Central memory CD4-positive, alpha-beta T cell (primary cell): Measurements from ENCODE around the gene SLC6A6.

Experiments
- DNase-seq: peaks from one replicate; pipeline ENCODE4 v3.0.0; 2022

The SLC6A6 gene

DNA sequence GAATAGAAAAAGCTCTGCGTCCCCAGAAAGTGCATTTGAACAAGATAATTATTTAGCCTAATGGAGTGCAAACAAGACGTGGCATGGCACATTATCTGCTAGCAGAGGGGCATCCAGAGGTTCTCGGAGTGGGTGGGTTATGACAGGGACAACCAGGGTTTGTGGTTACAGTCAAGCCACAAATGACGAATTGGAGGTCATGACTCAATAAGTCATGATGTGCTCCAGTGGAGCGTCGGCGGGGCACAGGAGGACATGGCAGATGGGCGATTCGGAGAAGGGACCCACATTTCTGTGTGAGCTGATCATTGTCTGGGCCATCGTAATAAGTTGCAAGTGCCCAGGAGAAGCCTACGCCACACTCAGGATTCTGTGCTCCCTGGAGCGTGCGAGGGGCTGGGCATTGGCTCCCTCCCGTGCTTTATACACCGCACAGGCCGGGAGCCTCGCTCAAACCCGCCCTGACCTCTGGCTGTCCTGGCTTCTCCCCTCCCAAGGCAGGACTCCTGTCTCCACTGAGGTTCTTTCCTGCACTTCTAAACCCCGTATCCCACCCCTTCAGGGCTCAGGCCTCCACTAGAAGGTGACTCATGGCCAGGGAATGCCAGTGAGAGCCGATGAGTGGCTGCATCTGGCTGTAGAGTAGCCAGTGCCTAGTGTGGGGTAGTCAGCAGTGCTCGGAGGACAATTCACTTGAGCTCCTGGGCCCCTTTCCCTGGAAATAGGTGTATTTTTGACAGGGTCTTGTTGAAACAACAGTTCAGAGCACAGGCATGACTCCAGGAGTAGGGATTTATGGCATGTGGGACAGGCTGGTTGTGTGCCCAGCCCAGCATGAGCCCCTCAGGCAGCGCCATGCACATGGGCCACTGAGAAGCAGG, 70.3 kb downstream of the SLC6A6 start:
- no peak for DNase-seq

DNA sequence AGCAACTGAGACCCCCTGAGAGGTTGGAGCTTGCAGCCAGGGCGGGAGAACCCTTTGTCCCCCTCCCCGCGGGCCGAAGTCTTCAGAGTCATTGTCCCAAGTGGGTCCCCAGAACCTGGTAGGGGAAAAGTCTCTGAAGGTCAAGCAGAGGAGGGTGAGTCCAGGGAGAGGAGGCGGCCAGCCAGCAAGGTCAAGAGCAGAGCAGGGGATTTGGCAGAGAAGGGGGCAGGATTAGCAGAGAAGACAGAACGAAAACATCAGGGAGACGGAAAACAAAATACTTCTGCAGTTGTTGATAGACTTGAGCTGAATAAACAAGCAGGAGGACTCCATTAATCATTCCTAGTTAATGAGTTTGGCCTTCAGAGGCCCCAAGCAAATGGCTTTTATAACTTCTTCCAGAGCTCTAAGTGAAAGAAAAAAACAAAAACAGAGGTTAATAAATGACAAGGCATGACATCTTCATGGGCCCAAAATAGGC, 71.0 kb downstream of the SLC6A6 start:
- no peak for DNase-seq

DNA sequence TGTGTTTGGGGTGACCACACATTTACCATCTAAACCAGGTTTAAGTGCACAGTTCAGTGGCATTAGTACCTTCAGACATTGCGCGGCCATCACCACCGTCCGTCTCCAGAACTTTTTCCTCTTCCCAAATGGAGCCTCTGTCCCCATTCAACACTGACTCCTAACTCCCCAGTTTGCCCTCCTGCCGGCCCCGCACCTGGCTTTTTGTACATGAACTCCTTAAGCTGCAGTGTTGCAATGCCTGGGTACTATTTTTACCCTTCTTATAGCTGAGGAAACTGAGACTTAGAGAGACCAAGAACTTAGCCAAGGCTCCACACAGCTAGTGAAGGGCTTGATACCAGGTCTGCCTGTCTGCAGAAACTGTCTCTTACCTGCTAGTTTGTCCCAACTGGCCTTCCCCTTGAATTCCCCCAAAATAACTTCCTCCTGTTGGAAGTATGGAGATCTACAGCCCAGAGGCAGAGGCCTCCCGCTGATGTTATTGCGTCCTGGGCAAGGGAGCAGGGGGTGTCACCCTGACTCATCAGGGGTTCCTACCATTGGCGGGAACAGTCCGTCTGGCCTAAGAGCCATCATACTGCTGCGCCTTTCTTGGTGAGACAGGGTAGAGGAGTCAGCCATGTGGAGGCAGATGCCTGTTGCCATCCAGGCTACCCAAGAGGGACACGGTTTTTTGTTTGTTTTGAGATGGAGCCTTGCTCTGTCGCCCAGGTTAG, 72.1 kb downstream of the SLC6A6 start:
- no peak for DNase-seq

DNA sequence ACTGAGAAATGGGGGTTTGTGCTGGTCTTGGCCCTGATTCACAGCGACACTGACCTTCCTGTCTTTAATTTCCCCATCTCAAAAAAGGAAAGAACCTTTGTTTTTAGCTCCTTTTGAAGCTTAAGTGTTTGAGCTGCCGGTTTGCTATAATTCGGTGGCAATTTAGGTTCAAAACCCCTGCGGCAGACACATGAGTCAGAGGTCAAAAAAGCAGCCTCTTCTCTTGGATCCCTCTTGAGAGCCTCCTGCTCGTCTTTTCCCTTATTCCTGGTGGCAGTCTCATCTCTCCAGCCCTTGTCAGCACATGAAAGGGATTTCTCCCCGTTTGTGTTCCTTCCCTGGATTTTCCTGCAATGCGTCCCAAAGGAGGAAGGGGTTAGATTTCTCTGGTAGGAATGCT, 73.2 kb downstream of the SLC6A6 start:
- no peak for DNase-seq

DNA sequence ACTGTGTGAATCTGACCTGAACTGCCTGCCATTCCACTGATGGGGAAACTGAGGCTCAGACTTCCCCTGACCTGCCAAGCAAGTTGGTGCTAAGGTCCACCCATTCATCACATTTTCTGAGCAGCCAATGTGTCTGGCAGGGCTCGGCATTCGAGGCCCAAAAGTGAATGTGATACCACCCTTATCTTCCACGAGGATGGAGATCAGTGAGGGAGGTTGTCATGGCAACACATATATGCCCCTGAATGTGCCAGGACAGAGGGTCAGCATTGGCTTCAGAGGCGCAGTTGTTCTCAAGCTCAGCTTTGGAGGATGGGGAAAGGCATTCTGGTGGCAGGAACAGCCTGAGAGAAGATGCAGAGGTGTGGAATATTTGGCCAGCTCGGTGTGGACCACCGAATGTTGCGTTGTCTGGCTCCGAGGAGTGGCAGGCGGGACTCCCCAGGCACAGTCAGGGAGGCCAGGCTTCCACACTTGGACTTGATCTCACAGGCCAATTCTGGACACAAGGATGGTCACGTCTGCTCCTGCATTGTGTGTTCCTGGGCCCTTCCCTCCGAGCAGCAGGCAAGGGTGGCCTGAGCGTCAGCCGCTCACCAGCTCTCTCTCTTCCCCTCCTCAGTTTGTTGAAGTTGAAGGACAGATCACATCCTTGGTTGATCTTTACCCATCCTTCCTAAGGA, 74.3 kb downstream of the SLC6A6 start:
- DNase-seq = no peak

DNA sequence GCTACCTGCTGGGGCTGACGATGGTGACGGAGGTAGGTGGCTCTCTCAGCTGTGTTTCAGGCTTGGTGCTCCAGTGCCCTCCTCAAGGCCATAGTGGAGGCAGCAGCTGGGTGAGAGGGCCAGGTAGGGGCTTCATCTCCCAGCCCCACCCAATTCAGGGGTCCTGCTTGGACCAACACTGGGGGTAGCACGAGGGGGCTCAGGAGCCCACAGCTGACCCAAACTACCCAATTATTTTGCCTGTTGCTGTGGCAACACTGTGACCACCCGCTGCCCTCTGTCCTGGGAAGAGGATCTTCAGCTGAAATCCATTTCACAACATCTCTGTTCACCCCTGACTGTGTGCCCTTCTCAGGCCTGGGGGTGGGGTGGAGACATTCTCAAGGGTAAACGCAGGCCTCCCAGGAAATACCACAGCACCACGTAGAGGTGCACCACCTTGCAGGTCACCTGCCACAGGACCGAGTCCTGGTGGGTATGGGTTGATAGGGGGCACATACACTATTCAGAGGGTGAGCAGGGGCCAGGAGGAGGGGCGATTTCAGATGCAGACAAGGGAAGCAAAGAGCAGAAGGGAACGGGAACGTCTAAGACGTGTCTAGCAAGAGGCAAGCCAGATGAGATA, 75.0 kb downstream of the SLC6A6 start:
- DNase-seq = no peak

DNA sequence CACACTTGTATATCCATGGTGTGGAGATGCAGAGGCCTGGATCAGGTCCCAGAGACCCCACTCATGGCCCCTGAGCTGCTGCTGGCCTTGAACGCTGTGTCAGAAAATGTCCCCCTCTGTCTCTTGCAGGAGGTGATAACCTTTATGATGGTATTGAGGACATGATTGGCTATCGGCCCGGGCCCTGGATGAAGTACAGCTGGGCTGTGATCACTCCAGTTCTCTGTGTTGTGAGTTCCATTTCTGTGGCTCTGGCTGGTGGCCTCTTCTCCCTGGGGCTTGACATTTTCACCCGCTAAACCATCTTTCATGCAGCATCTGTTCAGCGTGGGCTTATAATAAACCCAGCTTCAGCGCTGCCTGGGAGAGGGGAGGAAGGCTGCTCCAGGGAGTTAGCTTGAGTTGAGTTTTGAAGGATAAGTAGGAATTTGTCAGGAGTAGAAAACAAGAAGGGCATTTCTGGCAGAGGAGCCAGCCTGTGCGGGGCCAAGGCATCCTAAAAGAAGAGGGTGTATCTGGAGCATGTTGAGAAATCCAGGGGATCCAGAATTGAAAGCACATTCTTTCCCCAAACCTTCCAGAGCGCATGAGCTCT, 76.6 kb downstream of the SLC6A6 start:
- DNase-seq = no peak

DNA sequence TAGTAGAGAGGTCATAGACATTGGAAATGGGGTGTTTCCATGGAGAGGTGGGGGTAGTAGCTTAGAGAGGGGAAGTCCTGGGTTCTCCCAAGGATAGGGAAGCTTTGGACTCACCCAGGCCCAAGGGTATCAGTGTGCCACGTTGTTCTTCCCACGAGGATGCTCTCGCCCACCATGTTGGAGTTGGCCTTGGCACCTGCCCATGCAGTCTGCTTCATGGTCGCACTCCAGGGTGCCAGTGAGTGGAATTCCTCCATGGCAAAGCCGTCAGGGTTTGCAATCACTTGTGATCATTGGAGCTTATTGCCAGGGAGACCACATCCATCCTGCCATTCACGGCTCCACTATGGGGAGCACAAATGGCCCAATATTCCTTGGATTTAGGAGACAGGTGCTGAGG, 77.2 kb downstream of the SLC6A6 start:
- DNase-seq = no peak

DNA sequence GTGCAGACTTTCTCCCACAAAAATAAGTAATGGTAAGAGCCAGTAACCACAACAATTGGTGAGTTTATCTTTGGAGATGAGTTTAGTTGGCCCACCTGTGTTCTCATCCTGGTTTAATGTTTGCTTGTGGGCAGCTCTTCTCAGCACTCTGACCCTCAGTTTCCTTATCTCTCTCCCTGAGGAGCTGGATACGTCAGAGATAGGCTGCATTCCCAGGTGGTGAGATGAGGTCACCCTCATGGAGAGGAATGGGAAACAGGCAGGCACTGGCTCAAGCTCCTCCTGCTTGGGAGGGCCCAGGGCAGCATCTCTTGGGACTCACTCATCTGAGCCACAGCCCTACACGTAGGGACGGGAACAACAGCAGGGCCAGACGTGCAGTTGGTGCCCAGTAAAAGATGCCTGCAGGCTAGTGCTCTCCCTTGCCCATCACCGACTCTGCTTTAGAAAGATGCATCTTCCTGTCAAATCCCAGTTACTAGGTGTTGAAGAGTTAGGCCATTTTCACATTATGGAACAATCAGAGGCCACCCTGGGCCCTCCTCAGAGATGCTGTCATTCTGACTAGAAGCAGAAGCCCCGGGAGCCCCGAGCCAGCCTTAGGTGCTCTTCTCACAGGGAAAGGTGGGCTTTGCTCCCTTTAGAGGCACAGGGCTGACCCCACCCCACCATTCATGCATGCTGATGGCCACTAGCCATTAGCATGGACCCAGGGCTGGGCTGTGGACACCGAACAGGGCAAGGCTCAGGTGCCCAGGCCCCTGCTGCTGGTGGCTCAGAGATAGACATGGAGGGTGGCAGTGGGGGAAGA, 78.0 kb downstream of the SLC6A6 start:
- no peak for DNase-seq

DNA sequence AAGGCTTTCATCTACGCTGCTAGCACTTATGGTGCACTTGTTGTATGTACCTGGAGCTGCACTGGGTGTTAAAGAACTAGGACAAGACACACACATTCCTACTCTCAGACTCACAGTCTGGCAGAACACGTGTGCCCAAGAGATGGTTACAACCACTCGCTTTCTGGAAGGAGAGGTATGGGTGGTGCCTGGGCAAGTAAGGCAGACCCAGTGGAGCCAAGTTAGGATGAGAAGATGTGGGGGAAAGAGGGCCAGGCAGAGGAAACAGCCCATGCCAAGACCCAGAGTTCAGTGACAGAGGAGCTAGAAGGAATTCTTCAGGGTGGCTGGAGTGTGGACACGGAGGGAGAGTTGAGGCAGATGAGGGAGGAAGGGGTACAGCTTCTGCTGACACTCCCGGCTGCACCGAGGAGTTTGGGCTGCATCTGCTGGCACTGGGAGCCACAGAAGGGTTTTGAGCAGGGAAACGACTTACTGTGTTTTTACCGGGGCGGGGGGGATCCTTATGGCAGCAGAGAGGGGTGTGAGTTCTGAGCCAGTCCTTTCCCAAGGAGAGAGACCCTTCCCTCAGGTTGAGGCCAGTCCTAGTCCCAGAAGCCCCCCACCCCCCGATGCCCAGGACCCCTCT, 78.7 kb downstream of the SLC6A6 start:
- no peak for DNase-seq

DNA sequence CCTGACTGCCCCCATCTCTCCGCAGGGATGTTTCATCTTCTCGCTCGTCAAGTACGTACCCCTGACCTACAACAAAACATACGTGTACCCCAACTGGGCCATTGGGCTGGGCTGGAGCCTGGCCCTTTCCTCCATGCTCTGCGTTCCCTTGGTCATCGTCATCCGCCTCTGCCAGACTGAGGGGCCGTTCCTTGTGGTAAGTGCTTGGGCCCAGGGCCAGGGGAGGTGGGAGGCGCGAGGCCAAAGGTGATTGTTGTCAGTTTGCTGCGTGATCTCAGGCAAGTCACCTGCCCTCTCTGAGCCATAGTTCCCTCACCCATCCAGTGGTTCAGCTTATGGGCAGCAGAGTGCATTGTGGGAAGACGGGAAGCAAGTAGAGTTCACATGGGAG, 79.2 kb downstream of the SLC6A6 start:
- DNase-seq = no peak

DNA sequence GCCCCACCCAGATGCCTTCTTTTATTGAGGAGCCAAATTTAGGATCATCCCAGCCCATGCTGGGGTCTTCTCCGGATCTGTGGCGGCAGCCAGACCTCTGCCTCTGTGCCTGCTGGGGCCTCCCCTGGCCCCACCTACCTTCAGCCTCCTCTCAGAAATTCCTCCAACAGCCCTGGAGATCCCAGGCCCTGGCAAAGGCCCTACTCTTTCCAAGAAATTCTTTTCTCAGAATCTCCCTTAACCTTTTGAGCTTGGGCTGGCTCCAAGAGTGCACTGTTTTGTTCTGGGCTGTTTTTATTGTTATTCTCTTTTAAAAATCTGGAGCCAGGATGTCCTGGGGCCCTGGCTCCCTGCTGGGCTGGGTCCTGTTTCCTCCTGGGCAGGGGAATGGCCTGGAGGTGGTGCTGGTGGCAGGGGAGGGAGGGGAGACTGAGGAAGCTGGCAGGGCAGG, 79.9 kb downstream of the SLC6A6 start:
- no peak for DNase-seq

DNA sequence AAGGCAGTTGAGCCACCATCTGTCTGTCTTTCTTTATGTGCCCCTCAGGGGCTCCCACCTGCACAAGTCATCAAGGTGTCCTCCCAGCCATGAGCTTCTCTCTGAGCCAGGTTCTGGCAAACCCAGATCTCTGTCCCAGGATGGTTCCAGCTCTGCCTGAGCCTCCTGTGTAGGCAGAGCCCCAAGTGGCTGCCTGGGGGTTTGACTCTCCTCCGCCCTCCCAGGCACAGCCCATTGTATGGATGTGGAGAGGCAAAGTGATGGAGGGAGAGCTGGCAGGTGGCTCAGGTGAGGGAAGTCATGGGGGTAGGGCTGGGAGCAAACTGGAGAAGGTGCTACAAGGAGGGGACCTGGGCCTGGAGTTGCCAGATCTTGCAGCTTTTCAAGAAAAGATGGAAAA, 80.9 kb downstream of the SLC6A6 start:
- DNase-seq = no peak

DNA sequence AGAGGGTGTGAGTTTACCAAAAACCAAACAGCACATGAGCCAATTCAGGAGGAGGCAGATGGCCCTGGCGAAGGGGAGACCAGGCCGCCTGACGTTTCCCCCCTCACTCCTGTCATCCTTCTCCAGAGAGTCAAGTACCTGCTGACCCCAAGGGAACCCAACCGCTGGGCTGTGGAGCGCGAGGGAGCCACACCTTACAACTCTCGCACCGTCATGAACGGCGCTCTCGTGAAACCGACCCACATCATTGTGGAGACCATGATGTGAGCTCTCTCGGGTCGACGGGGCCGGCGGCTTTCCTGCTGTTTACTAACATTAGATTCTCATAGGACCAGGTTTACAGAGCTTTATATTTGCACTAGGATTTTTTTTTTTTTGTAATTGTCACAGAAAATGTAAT, 82.3 kb downstream of the SLC6A6 start:
- no peak for DNase-seq

DNA sequence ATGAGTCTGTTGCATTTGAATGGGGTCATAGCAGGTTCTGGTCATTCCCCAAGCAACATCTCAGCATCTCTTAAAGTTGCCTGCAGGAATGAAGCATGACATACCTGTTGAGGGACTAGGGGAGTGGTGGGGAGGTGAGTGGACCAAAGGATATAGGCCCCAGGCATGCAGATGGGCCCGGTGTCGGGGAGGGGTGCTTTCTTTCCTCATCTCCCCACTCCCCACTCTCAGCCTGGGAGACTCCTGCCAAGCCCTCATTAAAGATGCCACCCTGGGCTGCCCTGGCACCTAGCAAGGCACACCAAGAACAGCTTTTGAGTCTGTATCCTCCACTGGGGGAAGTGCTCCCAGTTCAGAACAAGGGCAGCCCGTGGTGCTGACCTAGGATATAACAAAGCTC, 83.6 kb downstream of the SLC6A6 start:
- DNase-seq = no peak

DNA sequence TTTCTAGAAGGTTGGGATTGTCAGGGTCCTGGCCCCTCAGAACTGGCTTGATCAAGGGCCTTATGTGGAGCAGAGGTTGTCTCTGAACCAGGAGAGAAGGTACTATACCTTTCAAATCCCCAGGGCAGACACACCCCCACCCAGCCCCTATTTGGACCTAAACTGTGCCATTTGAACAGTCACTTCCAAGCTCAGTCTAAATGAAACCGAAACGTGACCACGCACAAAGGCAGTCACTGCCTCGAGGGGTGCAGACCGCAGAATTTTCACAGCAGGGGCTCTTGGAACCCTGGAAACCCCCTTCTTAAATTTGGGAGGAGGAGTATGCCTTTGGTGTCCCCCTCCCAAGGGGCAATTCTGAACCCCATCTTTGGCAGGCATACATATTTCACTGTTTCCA, 84.1 kb downstream of the SLC6A6 start:
- DNase-seq = no peak

DNA sequence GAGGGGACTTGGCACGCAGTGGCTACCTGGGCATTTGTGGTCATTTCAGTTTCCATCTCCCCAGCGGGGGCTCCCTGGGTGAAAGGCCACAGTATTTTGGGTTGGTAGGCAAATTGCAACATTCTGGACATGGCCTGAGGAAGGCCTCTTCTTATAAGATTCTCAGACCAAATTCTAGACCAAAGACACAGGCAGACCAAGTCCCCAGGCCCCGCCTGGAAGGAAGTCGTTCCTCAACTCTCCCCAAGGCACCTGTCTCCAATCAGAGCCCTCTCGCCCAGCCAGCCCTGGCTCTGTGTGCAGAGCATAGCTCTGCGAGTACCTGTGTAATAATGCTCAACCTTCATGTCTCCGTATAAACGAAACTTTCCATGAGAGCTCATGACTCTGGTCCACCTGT, 84.7 kb downstream of the SLC6A6 start:
- DNase-seq = no peak

DNA sequence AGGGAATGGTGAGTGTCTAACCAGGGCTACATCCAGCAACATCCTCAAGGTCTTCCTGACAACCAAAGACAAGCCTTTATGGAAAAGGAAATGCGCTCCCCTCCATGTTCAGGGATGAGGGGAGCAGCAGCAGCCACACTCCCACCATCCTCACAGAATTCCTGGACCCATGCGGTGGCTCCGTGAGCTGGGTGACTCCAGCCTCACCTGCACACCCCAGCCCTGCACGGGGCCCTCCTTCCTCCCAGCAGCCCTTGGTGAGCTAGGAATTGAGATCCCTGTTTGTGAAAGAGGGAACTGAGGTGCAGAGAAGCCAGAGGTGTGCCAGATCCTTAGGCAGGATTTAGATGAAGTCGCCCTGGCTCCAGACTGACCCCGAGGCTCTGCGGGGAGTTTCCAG, 85.4 kb downstream of the SLC6A6 start:
- DNase-seq = no peak

DNA sequence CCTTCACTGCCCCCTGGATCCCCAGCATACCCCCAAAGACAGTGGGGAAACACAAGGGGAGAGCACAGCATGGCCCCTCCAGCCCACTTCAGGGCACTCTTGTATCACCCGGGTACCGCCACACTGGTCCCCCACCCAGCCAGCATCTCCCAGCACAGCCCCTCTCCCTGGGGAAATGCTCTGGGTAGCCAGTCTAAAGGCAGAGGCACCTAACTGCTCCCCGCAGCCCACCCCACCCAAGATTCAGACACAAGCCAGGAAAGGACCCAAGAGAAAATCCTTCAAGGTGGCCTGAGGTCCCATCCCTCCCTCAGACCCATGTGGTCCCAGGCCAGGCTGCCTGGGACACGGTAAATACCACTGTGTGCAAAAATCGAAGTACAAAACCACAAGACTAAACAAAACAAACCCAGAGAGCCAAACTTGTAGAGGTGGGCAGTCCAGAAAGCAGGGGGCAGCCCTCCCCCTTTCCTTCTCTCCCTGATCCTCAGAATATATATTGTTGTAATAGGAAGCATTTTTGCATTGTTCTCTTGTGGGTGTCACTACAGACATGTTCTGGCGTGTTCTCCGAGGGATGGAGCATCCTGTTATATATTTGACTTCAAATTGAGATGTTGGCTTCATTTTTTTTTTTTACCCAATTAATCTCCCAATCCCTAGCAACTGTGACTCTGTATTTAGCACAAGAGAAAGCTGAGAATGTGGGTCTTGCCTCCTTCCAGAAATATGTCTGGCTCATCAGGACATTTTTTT, 86.1 kb downstream of the SLC6A6 start:
- no peak for DNase-seq

DNA sequence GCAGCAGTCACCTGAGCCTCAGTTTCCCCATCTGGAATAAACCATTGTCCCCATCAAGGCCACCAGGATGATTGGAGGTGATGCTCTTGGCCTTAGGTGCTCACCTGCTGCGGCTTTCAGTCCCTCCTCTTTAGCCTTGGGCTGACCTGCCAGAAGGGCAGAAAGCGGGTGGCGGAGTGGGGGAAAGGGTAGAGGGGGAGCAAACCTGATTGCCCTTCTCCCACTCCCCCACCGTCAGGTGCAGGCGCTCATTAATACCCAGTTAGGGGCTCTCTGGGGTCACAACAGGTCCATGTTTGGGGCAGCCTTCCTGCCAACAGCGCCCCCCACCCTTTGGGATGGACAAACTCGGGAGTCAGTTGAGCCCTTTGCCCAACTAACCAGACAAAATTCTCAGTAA, 87.2 kb downstream of the SLC6A6 start:
- no peak for DNase-seq

DNA sequence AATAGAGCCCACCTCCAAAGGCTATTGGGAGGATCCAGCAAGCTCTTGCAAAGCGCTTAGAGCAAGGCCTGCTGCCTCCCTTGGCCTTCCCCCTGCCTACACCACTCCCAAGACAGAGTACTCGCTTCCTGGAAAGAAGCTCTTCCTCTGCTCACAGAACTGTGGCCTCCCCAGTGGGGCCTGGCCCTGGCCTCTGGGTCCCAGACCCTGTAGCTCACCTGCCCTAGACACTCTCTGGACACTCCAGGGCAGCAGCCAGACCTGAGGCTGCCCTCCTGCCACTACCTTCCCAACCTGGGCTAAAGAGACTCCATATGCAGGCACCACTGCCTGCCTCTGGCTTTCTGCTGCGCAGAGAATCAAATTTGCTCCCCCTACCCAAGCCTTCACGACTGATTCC, 87.8 kb downstream of the SLC6A6 start:
- DNase-seq = no peak
